ENCODE measurements around the gene CADPS2. TPM values are rescaled to one million over a fixed set of nuclear protein-coding genes. Genes with fewer than 3 reads are reported as not detected.
A peak's percentile ranks its signal among the peaks of the same experiment; 100 is the strongest.

CADPS2 gene
- total RNA-seq, 4 donors from 2014 or later: 27.3 to 154 (median 114) TPM

GRCh38 chr7:122889116-122889515 lies 2.9 kb upstream of the CADPS2 start:
- TF ChIP-seq POLR2A (IDR thresholded peaks at IDR 0.05; ENCODE audit: low read depth) (no peak), CTCF (IDR thresholded peaks at IDR 0.05) (no peak), POLR2AphosphoS5 (IDR thresholded peaks at IDR 0.05) (no peak), EP300 (IDR thresholded peaks at IDR 0.05) (no peak)
- DNase-seq (ENCODE audit: extremely low spot score): no peak
- no peaks in the 10 kb centered on the region for H3K27me3 ChIP-seq
- H3K4me3 ChIP-seq: no peak overlapping the region
- intact Hi-C loops (cut with DNase I): loop anchor here (5.0 to 10.0 kb wide), 2 partner anchors 268 to 666 kb away; partner anchors contain the start of gene NDUFA5
- no peaks in the 10 kb centered on the region for H3K9me3 ChIP-seq
- peaks cover 0 to 21% (median 14%) of the 10 kb centered on the region in 4 donors for H3K4me1 ChIP-seq
- WGBS: 100% methylated on average over 1 of the region's 1 CpG
- H3K27ac ChIP-seq (replicated peaks in 1 of 4): no peak overlapping the region
- H3K36me3 ChIP-seq: no peaks in the 10 kb centered on the region

GRCh38 chr7:122887848-122888247 lies 1.6 kb upstream of the CADPS2 start:
- Histone ChIP-seq H3K4me3 (peak overlapping the region in 1 of 4 donors; percentile 99), H3K9me3 (no peaks in the 10 kb centered on the region), H3K4me1 (peaks cover 2 to 33% (median 25%) of the 10 kb centered on the region in 4 donors), H3K36me3 (no peaks in the 10 kb centered on the region), H3K27ac (replicated peaks in 1 of 4) (peak overlapping the region; percentile 93 to 97 (median 94)), H3K27me3 (no peaks in the 10 kb centered on the region)
- TF ChIP-seq EP300 (IDR thresholded peaks at IDR 0.05) (no peak), CTCF (IDR thresholded peaks at IDR 0.05) (no peak), POLR2AphosphoS5 (IDR thresholded peaks at IDR 0.05) (no peak), POLR2A (IDR thresholded peaks at IDR 0.05; ENCODE audit: low read depth) (no peak)
- intact Hi-C loops (cut with DNase I): loop anchor here (5.0 to 10.0 kb wide), 2 partner anchors 269 to 667 kb away; partner anchors contain the start of gene NDUFA5
- no peak for DNase-seq (ENCODE audit: extremely low spot score)

- H3K36me3 ChIP-seq: no peaks in the 10 kb centered on the region
- intact Hi-C loops (cut with DNase I): loop anchor here (5.0 to 10.0 kb wide), 2 partner anchors 270 to 668 kb away; partner anchors contain the start of gene NDUFA5
- 0% methylated on average over 12 of the region's 12 CpGs for WGBS
These were observed 938 bp upstream of the CADPS2 start for GRCh38 chr7:122887198-122887597.

GRCh38 chr7:122885583-122886356 lies 490 bp downstream of the CADPS2 start:
- H3K4me1 ChIP-seq: peaks cover 3 to 54% (median 45%) of the 10 kb centered on the region in 4 donors
- intact Hi-C loops (cut with DNase I): loop anchor here (5.0 to 10.0 kb wide), 2 partner anchors 272 to 669 kb away; partner anchors contain the start of gene NDUFA5
- no peaks in the 10 kb centered on the region for H3K36me3 ChIP-seq
- H3K9me3 ChIP-seq: no peaks in the 10 kb centered on the region
- H3K27ac ChIP-seq (replicated peaks in 1 of 4): peak overlapping the region; percentile 93 to 97 (median 94)
- WGBS: 0% methylated on average over 24 of the region's 70 CpGs
- H3K4me3 ChIP-seq: peak overlapping the region; percentile 83 to 99 (median 89)
- H3K27me3 ChIP-seq: no peaks in the 10 kb centered on the region
- DNase-seq (ENCODE audit: extremely low spot score): no peak
- TF ChIP-seq POLR2AphosphoS5 (IDR thresholded peaks at IDR 0.05): no peak
- peak in 1 of 3 experiments; percentile 42 for TF ChIP-seq CTCF (IDR thresholded peaks at IDR 0.05)

More at GRCh38 chr7:122887198-122887597, 938 bp upstream of the CADPS2 start:
- TF ChIP-seq POLR2A (IDR thresholded peaks at IDR 0.05; ENCODE audit: low read depth) (no peak), CTCF (IDR thresholded peaks at IDR 0.05) (peak in 1 of 3 experiments; percentile 37), EP300 (IDR thresholded peaks at IDR 0.05) (no peak), POLR2AphosphoS5 (IDR thresholded peaks at IDR 0.05) (peak; percentile 42 to 81)
- DNase-seq (ENCODE audit: extremely low spot score): no peak
- H3K27me3 ChIP-seq: no peaks in the 10 kb centered on the region
- peak overlapping the region; percentile 83 to 99 (median 89) for H3K4me3 ChIP-seq
- H3K27ac ChIP-seq (replicated peaks in 1 of 4): peak overlapping the region; percentile 93 to 97 (median 94)
- peaks cover 2 to 40% (median 31%) of the 10 kb centered on the region in 4 donors for H3K4me1 ChIP-seq
- H3K9me3 ChIP-seq: no peaks in the 10 kb centered on the region
